HG03521 (cell line): ENCODE data around the gene SRI.
"Not testable (repeated sequence)": the region's sequence is repeated elsewhere in the genome, so short reads cannot be mapped to it uniquely, and the experiment has no call there.

Experiments used
- ATAC-seq: cut with Tn5 transposase; IDR thresholded peaks from one replicate; pipeline ENCODE4 v1.9.1; 2021; ENCODE audit warnings: mild to moderate bottlenecking, moderate library complexity; ENCODE audit not compliant: unreplicated experiment

SRI gene, protein sequence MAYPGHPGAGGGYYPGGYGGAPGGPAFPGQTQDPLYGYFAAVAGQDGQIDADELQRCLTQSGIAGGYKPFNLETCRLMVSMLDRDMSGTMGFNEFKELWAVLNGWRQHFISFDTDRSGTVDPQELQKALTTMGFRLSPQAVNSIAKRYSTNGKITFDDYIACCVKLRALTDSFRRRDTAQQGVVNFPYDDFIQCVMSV

DNA sequence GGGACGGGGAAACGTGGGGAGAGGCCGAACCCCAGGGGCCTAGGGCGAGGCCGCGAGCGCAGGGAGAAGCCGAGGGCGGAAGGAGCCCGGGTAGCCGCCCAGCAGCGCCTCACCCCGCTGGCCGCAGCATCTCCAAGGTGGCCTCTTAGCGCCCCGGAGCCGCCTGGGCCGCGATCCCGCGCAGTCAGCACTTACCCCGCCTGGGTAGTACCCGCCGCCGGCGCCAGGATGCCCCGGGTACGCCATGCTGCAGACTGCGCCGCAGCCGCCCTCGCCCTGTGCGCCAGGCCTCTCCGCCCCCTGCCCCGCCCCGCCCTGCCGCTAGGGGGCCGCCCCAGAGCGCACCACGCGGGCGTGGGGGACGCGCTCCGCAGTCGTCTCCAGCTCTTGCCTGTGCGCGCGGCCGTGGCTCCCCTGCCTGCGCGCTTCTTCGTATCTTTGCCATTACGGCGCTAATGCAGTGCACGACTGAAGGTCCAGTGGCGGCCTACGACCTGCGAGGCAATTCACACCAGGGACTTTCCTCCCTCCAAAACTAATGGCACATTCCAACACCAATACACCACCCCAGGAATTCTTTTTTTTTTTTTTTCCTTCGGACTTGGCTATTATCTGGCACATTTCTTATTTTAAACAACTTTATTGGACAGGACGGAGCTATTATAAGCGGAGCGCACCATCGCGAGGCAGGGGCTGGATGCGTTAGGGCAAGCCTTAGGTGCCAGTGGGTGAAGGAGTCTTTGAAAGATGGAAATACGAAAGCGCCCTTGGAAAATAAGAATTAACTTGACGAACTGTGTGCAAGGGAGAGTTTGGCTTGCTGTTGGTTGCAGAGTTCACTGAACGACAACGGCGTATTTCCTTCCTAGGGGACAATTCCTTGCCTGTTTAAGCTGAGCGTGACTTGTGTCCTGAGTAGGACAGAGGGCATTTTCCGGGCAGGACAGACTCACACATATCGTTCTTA is at the start of gene SRI:
Gene SRI (minus strand): TSS at position 258 of the 967 bp plus-strand sequence. CDS start 12 bp downstream, at position 246.
- peak; percentile 79 for ATAC-seq

DNA sequence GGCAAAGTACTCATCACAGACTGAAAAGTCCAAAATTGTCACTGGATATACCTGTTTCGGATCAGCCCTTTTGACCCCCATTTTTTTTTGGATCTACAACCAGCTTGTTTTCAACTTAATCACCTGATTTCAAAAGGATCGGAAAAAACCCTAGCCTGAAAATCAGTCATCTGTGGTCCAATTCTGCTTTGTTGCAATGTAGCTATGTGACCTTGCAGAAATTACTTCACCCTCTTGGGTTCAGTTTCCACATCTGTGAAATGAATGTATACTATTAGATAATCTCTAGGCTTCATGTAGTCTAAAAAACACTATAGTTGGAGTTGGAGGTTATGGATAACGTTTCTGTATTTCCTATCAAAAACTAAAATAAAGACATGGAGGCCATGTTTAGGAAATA is 49.7 kb upstream of the SRI start:
- ATAC-seq, result no peak

DNA sequence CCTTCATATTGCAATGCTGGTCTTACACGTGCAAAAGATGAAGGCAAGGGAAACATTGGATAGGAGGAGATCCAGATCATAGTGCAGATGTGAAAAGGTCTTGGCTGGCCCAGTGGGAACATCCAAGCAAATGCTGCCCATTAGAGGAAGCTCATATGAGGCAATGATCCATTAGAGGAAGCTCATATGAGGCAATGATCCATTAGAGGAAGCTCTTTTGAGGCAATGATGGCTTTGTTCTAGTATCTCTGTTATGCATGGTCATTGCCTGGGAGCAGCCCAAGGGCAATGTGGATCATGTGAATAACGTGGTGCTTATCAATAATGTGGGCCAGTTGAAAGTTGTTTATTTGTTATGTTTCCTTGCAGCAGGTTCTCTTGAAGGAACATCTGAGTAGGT is 49.0 kb upstream of the SRI start:
- no peak for ATAC-seq

DNA sequence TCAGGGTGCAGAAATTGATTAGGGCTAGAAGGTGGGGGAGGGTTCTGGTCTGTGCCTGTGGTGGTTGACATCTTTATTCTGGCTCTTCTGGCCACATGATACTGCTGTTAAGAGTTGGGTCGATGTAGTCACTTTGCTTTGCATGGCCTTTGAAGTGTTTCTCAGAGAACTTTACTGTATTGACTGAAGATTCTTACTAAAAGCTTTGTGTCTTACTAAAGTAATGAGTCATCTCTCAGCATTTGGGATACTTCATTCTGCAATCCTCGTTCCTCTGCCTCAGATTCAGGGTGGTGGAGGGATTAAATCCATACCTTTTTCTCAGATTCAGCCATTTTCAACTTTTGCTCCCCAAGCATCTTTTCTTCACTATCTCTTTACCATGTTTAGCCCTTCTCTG is 48.2 kb upstream of the SRI start:
- no peak for ATAC-seq

DNA sequence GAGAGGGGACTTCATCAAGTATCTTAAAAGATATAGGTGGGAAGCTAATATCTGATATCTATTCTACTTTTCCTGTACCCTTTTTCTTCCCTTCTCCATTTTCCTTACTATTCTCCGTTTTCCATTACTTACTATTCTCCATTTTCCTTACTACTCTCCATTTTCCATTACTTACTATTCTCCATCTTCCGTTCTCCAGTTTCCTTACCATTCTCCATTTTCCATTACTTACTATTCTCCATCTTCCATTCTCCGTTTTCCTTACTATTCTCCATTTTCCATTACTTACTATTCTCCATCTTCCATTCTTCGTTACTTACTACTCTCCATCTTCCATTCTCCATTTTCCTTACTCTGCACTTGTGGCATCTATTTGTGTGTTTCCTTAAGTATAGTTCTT is 47.6 kb upstream of the SRI start:
- no peak for ATAC-seq

DNA sequence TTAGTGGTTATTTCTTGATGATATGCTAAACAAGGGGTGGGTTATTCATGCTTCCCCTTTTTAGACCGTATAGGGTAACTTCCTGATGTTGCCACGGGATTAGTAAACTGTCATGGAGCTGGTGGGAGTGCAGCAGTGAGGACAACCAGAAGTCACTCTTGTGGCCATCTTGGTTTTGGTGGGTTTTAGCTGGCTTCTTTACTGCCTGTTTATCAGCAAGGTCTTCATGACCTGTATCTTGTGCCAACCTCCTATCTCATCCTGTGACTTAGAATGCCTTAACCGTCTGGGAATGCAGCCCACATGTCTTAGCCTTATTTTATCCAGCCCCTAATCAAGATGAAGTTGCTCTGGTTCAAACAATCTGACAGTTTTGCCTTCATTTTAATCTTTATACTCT is 45.1 kb upstream of the SRI start:
- ATAC-seq, result not testable (repeated sequence)

DNA sequence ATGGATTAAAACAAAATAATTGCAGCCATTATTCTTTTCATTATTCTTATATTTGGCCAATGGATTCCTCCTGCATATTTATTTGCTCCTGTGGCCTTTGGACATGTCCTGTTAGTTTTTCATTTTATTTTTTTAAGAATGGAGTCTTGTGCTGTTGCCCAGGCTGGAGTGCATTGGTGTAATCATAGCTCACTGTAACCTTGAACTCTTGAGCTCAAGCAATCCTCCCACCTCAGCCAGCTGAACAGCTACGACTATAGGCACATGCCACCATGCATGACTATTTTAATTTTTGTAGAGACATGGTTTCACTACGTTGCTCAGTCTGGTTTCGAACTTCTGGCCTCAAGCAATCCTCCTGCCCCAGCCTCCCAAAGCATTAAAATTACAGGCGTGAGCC is 42.7 kb upstream of the SRI start:
- ATAC-seq, result no peak

DNA sequence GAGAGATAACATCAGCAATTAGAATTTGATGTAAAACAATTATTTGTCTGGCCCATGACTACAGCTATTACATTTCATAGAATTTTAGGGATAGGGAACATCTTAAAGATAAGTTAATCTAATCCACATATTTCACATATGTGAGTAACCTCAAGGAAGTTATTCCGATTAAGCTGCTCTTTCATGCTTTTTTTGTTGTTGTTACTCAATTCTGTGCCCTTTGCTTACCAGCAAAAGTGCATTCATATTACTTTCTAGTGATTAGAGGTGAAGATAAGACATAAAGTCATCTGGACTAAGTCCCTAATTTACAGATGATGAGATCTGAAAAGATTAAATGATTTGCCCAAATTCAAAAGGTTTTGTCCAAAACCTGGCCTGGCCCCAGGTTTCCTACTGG is 40.9 kb upstream of the SRI start:
- ATAC-seq, result no peak

DNA sequence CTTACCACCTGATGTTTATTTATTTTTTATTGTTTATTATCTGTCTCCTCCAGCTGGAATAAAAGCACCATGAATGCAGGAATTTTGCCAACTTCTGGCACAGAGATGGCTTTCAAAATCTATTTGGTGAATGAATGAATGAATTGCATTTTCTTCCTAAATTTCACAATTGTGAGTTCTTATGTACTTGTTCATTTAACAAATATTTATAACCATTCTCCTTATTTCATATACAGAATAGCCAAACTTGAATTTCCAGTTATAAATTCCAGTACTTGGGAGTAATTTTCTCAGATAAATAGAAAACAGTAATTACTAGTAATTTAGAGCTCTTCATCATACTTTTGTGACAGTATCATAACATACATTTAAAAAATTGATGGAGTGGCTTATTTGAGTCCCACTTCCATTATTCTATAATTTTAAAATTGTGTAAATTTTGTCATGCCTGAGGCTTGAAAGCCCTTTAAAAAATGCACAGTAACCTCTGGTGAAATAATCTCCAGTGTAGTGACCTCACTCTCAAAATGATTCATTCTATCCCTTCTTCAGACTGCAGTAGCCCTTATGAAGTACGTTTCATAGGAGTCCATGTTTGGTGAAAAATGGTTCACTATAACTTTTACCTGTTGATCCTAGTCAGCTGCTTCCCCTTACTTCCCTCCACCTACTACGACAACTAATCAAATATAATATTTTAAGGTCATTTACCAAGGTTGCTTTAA is 40.0 kb upstream of the SRI start:
- ATAC-seq, result no peak

DNA sequence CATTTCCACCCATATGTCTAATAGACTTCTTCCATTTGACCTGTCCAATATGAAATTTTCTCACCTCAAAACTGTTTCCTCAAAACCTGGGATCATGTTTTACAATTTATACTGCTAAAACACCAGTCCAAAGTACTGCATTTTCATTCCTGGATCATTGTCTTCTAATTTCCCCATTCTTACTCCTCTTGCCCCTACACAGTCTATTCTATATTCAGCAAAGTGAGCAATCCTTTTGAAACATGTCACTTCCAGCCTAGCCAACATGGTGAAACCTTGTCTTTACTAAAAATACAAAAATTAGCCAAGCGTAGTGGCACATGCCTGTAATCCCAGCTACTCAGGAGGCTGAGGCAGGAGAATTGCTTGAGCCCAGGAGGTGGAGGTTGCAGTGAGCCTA is 38.5 kb upstream of the SRI start:
- not testable (repeated sequence) for ATAC-seq

DNA sequence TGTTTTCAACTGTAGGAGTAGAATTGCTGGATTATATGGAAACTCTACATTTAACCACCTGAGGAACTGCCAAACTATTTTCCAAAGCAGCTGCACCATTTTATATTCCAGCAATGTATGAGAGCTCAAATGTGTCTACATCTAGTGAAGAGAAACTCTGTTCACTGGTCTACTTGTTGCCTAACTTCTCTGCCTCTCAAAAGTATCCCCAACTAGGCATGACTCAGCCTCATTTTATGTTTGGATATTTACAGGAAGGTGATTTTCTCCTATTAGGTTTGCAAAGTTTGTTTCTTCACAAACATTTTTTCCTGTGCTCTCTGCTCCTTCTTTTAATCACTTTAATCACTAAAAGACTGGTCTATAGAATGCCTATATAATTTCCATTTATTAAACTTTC is 37.1 kb upstream of the SRI start:
- ATAC-seq, result no peak

DNA sequence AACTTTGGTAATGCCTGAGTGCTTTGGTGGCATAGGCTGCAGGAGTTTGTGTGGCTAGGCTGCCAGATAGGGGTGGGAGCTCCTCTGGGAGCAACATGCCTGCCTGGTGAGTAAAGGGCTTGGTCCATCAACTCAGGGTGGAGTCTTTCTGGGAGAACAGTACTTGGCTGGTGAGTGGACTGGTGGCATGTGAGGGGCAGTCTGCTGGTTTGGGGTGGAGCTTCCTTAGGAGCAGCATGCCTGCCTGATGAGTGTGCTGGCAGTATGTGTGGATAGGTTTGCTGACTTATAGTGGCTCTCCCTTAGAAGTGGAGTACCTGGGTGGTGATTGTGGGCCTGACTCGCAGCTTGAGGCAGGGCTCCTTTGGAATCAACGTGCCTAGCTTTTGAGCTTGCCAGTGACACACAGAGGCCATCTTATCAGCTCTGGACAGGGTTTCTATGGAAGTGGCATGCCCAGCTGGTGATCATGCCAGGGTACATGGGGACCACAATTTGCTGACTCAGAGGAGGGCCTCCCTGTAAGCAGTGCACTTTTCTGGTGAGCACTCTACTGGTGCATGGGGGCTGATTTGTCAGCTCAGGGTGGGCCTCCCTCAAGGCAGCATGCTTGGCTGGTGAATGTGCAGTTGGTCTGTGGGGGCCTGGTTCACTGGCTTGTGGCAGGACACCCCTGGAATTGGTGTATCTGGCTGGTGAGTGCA is 35.0 kb upstream of the SRI start:
- ATAC-seq, result no peak

DNA sequence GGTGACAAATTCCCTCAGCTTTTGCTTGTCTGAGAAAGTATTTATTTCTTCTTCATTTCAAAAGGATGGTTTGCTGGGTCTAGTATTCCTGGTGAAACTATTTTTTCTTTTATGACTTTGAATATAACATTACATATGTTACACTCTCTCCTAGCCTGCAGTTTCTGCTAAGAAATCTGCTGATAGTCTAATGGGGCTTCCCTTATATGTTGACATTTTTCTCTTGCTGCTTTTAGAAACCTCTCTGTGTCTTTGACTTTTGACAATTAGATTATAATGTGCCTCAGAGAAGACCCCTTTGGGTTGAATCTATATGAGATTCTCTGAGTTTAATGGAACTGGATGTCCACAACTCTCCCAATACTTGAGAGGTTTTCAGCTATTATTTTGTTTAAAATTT is 33.8 kb upstream of the SRI start:
- no peak for ATAC-seq

DNA sequence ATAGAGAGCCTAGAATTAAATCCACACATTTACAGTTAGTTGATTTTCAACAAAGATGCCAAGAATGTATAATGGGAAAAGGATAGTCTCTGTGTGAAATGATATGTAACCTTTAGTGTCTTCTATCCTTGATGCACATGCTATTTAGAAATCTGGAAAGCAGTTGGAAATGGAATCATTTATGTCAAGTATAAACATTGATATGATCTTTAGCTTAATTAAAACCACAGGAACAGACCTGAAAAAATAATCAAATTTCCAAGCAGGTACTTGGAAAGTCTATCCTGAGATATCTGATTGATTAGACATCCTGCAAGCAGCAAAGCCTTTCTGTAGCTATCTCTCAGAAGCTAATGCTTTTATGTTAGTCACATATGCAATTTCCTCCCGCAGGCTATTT is 24.4 kb upstream of the SRI start:
- no peak for ATAC-seq

DNA sequence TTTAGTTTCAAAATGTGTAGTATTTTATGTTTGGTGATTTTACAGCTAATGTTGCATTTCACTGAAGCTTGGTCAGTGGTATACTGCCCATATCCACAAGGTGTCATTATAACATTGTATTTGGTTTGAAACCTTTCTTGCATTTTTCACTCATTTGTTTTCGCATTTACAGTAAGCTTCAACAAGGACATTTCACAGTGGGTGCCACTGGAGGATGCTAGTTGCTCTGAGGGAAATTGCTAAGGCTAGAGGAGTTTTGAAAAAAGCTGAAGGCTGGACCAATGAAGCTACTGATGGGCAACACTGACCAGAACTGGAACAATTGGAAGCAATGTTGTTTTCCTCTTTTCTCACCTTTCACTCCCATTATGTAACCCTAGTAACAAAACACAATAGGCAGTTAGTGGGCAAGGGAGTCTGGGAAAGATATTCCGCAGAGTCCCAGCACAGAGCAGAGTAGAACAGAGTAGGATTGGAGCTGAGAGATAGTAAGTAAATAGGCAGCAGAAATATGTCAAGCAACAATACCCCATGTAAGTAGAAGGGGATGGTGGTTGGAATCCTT is 23.6 kb upstream of the SRI start:
- no peak for ATAC-seq

DNA sequence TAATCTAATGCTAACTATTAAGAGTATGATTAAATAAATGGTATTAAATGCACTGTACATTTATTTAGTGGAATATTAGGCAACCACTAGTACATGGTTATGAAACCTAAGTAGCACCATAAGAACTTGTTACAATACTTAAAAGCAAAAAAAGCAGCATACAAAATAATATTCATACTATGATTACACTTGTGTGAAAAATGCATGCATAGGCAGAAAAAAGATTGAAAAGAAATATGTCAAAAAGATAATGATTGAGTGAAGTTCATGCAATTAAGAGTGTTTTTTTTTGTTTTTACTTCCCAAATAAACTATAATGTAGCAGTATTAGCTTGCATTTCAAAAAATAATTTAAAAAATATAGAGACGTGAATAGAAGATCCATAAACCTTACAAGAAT is 20.0 kb upstream of the SRI start:
- no peak for ATAC-seq

DNA sequence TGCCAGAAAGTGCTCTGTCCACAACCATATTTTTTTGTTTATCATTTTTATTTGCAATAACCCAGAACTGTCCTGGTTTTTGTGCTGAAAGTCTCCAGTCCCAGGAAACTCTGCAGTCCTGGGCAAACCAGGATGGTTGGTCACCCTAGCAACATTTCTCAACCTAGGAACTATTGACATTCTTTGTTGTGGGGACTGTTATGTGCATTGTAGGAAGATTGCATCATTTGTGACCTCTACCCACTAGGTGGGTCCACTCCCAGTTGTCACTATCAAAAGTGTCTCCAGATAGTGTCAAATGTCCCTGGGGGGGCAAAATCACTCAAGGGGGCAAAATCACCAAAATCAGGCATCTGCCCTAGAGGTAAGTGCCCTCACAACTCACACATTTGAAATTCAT is 14.0 kb upstream of the SRI start:
- no peak for ATAC-seq

DNA sequence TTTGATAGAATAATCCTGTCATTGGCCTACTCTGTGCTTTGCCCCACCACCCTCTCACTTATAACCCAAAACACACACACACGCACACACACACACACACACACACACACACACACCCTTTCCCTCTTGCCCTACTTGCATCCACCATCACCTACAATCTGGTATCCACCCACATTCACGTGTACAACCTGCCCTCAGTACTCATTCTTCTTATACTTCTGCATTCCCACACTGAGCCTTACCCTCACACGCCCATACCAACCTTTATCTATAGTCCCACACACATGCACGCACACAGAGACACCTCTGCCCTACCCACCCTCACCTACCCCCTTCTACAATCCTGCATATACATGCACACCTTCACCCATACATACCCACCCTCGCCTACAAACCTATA is 10.8 kb upstream of the SRI start:
- no peak for ATAC-seq

DNA sequence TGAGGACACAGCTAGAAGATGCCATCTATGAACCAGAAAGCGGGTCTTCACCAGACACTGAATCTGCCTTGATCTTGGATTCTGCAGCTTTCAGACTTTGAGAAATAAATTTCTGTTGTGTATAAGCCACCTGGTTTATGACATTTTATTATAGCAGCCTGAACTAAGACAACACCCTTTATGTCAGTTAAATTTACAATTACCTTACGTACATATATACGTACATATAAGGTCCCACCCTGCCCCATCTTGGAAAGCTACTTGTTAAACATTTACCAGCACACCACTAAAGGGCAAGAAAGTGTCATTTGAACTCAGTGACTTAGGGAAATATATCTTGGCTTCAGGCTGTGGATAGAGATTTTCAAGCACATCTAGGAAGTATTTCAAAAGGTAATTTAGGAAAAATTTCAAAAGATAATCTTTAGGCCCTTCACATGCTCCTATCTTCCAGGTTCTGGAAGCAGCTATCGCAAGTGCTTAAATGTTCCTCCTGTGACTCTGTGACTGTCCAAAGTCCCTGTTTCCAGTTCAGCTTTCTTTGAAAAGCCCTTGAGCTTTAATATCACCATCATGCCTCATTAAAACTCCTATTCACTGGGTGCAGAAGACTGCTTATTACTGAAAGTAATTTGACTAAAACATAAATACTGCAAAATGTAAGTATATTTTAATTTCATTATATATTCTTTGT is 9.6 kb upstream of the SRI start:
- ATAC-seq, result no peak

DNA sequence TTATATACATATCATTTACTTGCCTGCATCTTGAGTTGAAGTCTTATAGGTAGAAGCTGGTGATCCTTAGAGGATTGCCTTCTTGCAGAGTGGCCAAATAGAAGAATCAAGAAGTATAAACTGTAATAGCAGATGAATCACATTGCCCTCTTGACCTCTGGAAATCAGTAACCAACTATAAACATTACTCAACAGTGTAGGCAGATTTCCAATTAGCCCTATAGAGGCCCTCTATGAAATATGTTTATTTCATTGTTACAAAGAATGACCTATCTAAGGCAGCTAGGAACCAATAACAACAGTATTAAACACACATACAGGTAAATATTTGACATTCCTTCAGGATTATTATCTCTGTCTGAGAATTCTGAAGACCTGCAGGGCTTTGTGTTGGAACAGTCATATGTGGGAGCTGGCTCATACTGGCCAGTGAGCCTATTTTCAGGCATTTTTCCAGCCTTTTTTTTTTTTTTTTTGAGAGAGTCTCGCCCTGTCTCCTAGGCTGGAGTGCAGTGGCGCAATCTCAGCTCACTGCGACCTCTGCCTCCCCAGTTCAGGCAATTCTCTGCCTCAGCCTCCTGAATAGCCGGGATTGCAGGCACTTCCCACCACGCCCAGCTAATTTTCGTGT is 7.2 kb upstream of the SRI start:
- no peak for ATAC-seq
